HEK293 (cell line): ENCODE data around the gene PCDHB10.
"Not testable (repeated sequence)": the region's sequence is repeated elsewhere in the genome, so short reads cannot be mapped to it uniquely, and the experiment has no call there.

ENCODE experiments used
- REPIN1 ChIP-seq: fragments of 450-650 bp; formaldehyde crosslinking; IDR thresholded peaks from 2 replicates; pipeline ENCODE4 v1.5.1; 2017; ENCODE audit warnings: missing biosample characterization, missing genetic modification characterization, low read depth
- ZBTB21 ChIP-seq: fragments of 450-650 bp; formaldehyde crosslinking; IDR thresholded peaks from 2 replicates; pipeline ENCODE4 v1.5.1; 2017; ENCODE audit warnings: missing biosample characterization, missing genetic modification characterization
- ZFHX2 ChIP-seq: fragments of 450-650 bp; formaldehyde crosslinking; conservative IDR thresholded peaks from 2 replicates; pipeline ENCODE4 v1.5.1; 2016; ENCODE audit warnings: missing biosample characterization, missing genetic modification characterization
- ZNF157 ChIP-seq: fragments of 450-650 bp; formaldehyde crosslinking; IDR thresholded peaks from 2 replicates; pipeline ENCODE4 v1.5.1; 2016; ENCODE audit warnings: missing biosample characterization, missing genetic modification characterization
- ZNF23 ChIP-seq: fragments of 450-650 bp; formaldehyde crosslinking; IDR thresholded peaks from 2 replicates; pipeline ENCODE4 v1.5.1; 2016; ENCODE audit warnings: missing biosample characterization, missing genetic modification characterization, borderline replicate concordance
- ZNF660 ChIP-seq: fragments of 450-650 bp; IDR thresholded peaks from 2 replicates; pipeline ENCODE4 v1.5.1; 2018; ENCODE audit warnings: missing biosample characterization, mild to moderate bottlenecking, missing genetic modification characterization
- ZNF707 ChIP-seq: fragments of 450-650 bp; formaldehyde crosslinking; IDR thresholded peaks from 2 replicates; pipeline ENCODE4 v1.5.1; 2016; ENCODE audit warnings: missing biosample characterization, missing genetic modification characterization
- ZNF785 ChIP-seq: fragments of 450-650 bp; formaldehyde crosslinking; IDR thresholded peaks from 2 replicates; pipeline ENCODE4 v1.5.1; 2016; ENCODE audit warnings: missing biosample characterization, missing genetic modification characterization
- TF ChIP-seq, protein P1 (sequence below): fragments of 450-650 bp; formaldehyde crosslinking; IDR thresholded peaks from 2 replicates; pipeline ENCODE4 v1.5.1; 2016; ENCODE audit warnings: missing biosample characterization, missing genetic modification characterization
- TF ChIP-seq, protein P2 (sequence below): fragments of 450-650 bp; formaldehyde crosslinking; IDR thresholded peaks from 2 replicates; pipeline ENCODE4 v1.5.1; 2016; ENCODE audit warnings: missing biosample characterization, missing genetic modification characterization
- TF ChIP-seq, protein P3 (sequence below): fragments of 450-650 bp; formaldehyde crosslinking; conservative IDR thresholded peaks from 2 replicates; pipeline ENCODE4 v1.5.1; 2016; ENCODE audit warnings: low read depth, missing biosample characterization, missing genetic modification characterization
- TF ChIP-seq, protein P4 (sequence below): fragments of 450-650 bp; formaldehyde crosslinking; IDR thresholded peaks from 2 replicates; pipeline ENCODE4 v1.5.1; 2016; ENCODE audit warnings: missing biosample characterization, missing genetic modification characterization
- TF ChIP-seq, protein P5 (sequence below): fragments of 450-650 bp; formaldehyde crosslinking; IDR thresholded peaks from 2 replicates; pipeline ENCODE4 v1.5.1; 2017; ENCODE audit warnings: missing biosample characterization, missing genetic modification characterization

DNA sequence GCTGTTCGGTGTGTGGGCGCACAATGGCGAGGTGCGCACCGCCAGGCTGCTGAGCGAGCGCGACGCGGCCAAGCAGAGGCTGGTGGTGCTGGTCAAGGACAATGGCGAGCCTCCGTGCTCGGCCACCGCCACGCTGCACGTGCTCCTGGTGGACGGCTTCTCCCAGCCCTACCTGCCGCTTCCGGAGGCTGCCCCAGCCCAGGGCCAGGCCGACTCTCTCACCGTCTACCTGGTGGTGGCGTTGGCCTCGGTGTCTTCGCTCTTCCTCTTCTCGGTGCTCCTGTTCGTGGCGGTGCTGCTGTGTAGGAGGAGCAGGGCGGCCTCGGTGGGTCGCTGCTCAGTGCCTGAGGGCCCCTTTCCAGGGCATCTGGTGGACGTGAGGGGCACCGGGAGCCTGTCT, 12.3 kb upstream of the PCDHB10 start:
- TF ChIP-seq ZNF785; ZNF707; ZNF23 (tag by site-specific recombination); ZFHX2; ZBTB21; ZNF660 (tag by site-specific recombination); ZNF157 (tag by site-specific recombination); REPIN1 (tag by site-specific recombination): not testable (repeated sequence)
- TF ChIP-seq, protein P1, sequence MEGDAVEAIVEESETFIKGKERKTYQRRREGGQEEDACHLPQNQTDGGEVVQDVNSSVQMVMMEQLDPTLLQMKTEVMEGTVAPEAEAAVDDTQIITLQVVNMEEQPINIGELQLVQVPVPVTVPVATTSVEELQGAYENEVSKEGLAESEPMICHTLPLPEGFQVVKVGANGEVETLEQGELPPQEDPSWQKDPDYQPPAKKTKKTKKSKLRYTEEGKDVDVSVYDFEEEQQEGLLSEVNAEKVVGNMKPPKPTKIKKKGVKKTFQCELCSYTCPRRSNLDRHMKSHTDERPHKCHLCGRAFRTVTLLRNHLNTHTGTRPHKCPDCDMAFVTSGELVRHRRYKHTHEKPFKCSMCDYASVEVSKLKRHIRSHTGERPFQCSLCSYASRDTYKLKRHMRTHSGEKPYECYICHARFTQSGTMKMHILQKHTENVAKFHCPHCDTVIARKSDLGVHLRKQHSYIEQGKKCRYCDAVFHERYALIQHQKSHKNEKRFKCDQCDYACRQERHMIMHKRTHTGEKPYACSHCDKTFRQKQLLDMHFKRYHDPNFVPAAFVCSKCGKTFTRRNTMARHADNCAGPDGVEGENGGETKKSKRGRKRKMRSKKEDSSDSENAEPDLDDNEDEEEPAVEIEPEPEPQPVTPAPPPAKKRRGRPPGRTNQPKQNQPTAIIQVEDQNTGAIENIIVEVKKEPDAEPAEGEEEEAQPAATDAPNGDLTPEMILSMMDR (tag by site-specific recombination), result not testable (repeated sequence)
- TF ChIP-seq, protein P2, sequence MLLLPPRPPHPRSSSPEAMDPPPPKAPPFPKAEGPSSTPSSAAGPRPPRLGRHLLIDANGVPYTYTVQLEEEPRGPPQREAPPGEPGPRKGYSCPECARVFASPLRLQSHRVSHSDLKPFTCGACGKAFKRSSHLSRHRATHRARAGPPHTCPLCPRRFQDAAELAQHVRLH, result not testable (repeated sequence)
- TF ChIP-seq, protein P3, sequence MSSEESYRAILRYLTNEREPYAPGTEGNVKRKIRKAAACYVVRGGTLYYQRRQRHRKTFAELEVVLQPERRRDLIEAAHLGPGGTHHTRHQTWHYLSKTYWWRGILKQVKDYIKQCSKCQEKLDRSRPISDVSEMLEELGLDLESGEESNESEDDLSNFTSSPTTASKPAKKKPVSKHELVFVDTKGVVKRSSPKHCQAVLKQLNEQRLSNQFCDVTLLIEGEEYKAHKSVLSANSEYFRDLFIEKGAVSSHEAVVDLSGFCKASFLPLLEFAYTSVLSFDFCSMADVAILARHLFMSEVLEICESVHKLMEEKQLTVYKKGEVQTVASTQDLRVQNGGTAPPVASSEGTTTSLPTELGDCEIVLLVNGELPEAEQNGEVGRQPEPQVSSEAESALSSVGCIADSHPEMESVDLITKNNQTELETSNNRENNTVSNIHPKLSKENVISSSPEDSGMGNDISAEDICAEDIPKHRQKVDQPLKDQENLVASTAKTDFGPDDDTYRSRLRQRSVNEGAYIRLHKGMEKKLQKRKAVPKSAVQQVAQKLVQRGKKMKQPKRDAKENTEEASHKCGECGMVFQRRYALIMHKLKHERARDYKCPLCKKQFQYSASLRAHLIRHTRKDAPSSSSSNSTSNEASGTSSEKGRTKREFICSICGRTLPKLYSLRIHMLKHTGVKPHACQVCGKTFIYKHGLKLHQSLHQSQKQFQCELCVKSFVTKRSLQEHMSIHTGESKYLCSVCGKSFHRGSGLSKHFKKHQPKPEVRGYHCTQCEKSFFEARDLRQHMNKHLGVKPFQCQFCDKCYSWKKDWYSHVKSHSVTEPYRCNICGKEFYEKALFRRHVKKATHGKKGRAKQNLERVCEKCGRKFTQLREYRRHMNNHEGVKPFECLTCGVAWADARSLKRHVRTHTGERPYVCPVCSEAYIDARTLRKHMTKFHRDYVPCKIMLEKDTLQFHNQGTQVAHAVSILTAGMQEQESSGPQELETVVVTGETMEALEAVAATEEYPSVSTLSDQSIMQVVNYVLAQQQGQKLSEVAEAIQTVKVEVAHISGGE (tag by site-specific recombination), result not testable (repeated sequence)
- TF ChIP-seq, protein P4, sequence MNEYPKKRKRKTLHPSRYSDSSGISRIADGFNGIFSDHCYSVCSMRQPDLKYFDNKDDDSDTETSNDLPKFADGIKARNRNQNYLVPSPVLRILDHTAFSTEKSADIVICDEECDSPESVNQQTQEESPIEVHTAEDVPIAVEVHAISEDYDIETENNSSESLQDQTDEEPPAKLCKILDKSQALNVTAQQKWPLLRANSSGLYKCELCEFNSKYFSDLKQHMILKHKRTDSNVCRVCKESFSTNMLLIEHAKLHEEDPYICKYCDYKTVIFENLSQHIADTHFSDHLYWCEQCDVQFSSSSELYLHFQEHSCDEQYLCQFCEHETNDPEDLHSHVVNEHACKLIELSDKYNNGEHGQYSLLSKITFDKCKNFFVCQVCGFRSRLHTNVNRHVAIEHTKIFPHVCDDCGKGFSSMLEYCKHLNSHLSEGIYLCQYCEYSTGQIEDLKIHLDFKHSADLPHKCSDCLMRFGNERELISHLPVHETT (tag by site-specific recombination), result not testable (repeated sequence)
- TF ChIP-seq, protein P5, sequence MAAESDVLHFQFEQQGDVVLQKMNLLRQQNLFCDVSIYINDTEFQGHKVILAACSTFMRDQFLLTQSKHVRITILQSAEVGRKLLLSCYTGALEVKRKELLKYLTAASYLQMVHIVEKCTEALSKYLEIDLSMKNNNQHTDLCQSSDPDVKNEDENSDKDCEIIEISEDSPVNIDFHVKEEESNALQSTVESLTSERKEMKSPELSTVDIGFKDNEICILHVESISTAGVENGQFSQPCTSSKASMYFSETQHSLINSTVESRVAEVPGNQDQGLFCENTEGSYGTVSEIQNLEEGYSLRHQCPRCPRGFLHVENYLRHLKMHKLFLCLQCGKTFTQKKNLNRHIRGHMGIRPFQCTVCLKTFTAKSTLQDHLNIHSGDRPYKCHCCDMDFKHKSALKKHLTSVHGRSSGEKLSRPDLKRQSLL (tag by site-specific recombination), result not testable (repeated sequence)
